GM19328 (cell line): ENCODE data around the gene HRH3.
A peak's percentile ranks its signal among the peaks of the same experiment; 100 is the strongest.

Source experiments
- ATAC-seq: cut with Tn5 transposase; IDR thresholded peaks from one replicate; pipeline ENCODE4 v1.9.1; 2021; ENCODE audit warnings: mild to moderate bottlenecking, moderate library complexity; ENCODE audit not compliant: unreplicated experiment

Gene HRH3

DNA sequence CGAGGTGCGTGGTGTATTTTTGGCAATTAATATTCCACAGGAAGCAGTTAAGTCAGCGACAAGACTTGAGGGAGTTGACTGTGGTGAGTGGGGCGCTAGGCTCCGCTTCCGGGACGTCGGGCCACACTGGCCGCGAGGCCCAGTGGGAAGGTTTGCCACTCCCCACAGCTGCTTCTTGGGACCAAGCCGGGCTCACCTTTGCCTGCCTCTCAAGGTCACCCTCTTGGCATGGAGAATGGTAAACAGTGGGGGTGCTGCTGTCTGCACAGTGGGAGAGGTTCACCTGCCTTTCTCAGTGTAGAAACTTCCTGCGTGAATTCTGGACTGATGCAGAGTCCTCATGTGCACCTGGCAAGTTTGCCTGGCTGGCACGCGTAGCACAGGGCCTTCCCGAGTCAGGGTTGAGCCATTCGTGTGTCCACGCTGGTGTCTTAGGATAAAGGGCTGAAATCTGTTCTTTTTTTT lies 24.6 kb upstream of the HRH3 start:
- no peak for ATAC-seq

DNA sequence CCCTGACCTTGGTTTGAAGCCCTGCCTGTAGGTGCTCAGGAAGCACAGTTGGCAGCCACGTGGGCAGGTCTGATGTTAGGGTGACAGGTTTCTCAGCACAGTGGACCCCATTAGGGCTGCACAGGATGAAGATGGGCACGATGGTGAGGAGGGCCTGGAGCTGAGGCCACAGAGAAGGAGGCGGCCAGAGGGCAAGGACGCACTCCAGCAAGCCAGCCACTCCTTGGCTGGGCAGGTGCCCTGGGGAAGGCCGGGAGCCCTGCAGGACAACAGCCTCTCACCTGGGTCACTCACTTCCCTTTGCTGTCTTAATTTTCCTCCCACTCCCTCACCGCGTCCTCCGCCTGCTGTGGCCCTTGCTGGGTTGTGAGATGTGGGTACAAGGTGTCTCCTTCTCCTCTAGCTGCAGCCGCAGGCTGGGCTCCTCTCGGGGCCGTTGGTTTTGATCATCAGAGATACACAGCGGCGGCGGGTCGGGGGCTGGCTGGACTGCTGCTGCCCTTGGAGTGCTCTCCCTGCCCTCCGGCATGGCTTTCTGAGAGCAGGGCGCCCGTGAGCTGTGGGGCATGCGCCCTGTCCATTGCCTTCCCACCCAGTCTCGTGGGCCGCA lies 23.9 kb upstream of the HRH3 start:
- ATAC-seq = no peak

DNA sequence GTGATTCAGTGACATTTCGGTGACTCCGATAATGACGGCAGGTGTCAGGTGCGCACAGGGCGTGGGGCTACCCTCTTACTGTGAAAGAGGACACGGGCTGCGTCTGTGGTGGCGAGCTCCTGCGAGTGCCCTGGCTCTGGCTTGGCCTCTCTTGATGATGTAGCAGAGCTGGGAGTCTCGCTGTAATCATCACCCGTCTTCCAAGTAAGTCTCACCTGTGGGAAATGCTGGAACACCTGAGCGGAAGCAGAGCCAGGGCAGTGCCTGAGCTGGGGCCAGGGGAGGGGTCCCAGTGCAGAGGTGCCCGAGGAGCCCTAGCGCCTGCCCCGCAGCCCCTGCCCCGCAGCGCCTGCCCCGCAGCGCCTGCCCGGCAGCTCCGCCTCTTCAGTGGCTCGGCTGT lies 23.0 kb upstream of the HRH3 start:
- ATAC-seq = no peak

DNA sequence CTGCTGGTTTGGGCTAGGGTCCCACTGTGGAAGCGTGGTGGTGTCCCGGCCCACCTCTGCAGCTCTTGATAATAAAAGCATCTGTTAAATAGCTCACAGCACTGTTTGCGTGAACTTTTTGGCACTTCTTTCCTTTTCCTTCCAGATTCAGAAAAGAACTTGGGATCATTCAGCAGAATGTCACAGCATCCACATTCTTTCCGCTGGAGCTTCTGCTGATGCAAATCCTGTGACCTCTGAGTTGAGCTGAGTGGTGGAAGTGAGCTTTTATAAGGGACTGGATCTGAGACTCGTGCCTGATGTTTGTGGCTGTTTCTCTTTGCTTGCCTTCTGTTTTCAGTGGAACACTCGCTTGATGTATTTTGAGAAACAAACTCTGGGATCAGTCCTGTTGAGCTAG lies 22.1 kb upstream of the HRH3 start:
- ATAC-seq = no peak

DNA sequence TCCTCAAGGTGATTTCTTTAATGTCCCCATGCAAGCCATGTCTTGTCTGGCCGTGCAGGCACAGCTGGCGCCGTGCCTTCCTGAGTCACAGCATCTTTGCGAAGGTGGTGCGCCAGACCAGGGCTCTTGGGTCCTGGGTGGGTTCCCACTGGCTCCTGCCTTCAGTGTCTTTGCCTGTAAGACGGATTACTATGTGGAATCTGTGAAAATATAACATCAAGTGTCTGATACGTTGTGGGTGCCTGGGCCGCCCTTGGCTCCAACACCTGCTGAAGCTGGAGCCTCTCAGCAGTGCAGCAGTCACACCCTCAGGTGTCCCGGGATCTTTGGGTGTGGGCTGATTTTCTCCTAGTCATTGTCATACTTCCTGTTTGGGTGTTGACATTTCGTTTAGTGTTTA lies 21.4 kb upstream of the HRH3 start:
- no peak for ATAC-seq

- no peak for ATAC-seq
Measured at GRCh38 chr20:62240020-62240685, 20.1 kb upstream of the HRH3 start.

DNA sequence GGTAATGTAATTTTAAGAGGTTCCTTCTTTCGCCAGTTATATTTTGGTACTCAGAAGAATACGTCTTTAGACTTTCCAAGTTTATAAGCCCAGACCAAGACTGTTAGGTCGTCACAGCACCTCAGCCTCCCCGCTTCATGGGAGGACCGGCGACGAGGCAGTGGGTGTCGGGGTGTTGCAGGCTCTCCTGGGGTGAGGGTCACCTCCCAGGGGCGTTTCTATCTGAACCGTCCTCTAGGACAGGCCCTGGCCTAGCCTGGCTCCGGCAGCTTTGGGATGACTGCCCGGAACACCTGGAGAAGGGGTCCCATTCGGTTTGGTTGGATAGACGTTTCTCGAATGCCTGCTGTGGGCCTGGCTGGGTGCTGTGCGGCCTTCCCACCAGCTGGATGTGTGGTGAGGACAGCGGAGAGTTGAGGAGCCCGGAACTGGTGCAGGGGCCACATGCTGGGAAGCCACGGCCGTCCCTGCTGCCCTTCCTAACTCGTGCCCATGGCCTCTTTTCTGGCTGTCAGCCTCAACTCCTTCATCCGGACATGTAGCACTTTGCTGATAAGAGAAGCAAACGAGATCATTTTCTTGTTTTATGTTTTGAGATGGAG lies 19.3 kb upstream of the HRH3 start:
- no peak for ATAC-seq

DNA sequence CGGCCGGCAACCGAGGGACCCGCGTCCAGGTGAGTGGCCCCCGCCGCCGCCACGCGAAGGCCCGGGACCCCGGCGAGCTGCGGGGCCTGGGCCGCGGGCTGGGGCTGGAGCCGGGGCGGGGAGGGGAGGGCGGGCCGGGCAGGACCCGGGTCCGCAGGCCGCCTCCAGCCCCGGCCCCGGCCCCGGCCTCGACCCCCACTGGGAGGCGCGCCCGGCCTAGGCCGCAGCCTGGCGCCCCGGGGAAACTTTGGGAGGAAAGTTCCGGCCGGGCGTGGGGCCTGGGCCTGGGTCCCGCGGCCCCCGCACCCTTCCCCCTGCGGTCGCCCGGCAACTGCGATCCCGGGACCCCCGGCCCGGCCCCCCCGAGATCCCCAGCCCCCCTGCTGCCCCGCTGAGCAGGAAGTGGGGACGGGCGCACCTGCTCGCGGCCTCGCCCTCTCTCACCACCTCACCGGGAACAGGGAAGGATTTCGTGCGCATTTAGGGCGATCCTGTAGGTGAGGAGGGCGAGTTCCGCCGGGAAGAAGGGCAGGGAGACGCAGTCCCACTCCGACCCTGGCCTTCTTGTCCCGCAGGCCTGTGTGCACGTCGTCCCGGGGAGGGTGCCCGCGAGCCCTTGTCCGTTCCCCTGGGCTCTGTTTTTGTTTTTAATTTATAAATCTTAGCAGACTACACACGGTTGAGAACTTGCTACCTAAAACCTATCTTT lies 18.6 kb upstream of the HRH3 start:
- peak; percentile 11 for ATAC-seq

DNA sequence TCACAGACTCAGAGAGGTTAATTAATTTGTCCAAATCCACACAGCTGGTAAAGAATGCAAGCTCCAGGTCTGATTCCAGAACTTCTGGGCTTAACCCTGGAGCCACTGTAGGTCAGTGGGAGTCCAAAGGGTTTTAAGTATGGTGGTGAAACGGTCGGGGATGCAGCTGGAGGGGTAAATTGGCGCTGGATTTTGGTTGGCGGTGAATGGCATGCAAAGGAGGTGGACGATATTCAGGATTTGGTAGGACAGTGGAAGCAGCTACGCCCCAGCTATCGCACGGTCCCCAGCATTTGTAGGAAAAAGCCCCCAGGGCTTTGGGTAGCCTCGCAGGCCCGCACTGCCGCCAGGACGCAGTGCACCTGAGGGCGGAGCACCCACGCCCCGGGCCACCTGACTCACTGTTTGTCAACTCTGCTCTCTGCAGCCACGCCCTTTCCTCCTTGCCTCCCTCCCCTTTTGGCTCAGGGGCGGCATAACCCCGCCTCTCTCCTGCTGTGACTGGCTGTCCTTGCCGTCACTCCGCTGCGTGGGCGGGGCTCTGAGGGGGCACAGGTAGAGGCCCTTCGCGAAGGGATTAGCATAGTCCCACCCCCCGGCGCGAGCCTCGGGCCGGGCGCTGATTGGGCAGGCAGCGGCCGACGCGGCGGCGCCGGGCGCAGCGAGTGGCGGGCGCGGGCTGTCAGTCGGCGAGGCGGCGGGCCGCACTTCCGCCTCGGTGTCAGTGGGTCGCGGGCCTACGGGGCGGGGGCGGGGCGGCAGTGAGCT lies 17.9 kb upstream of the HRH3 start, which contains the start of gene OSBPL2:
Gene OSBPL2, plus strand, starts transcription at position 721 of the 768 bp plus-strand sequence. CDS start 17,664 bp downstream, outside the sequence.
- peak; percentile 99 for ATAC-seq

GRCh38 chr20:62237514-62237800 lies 17.4 kb upstream of the HRH3 start:
- no peak for ATAC-seq

DNA sequence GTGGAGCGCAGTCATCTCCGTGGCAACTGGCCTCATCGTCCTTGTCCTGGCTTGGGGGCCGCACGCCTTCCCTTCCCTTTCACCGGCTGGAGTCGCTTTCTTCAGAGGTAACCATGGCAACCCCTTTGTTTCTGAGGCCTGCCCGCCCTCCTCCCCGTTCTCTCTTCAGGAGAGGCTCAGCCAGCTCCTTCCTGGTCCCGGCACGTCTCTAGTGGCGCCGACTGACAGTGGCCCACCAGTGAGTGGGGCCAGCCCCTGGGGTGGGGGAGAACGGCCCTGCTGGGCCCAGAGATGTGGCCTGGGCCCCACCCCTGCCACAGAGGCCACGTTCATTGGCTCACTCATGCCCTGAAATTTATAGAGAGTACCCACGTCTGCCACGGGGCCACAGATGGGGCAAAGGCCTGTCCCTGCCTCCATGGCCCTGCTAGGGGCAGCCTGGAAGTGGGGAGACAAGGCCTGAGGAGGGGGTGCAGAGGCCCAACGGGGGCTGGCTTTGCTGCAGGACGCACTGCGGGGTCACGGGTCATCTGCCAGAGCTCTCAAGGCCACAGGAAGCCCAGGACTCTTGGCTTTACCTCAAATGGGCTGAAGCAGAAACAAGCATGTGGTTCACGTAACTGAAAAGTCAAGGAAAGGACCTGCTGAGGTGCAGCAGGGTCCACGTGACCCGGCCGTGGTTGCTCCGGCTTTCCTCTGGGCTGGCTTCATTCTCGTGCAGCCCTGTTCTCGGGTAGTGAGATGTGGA lies 16.9 kb upstream of the HRH3 start:
- no peak for ATAC-seq

- ATAC-seq = no peak
Measured at GRCh38 chr20:62236200-62236599, 16.1 kb upstream of the HRH3 start.

DNA sequence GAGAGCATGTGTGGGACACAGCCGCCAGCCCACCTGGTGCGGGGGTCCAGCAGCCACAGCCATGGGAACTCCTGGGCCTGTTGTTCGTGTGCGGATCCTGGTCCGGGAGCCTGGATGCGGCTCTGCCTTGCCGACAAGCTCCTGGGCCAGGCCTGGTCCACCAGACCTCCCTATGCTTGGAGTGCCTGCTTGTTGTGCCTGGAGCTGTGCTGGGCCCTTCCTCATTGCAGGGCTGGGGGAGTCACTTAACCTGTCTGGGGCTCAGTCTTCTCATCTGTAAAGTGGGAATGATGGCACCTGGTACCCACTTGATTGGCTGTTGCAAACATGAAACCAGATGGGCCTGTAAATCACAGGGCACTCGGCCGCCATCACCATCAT lies 15.7 kb upstream of the HRH3 start:
- no peak for ATAC-seq

GRCh38 chr20:62235001-62235776 lies 15.1 kb upstream of the HRH3 start:
- no peak for ATAC-seq

DNA sequence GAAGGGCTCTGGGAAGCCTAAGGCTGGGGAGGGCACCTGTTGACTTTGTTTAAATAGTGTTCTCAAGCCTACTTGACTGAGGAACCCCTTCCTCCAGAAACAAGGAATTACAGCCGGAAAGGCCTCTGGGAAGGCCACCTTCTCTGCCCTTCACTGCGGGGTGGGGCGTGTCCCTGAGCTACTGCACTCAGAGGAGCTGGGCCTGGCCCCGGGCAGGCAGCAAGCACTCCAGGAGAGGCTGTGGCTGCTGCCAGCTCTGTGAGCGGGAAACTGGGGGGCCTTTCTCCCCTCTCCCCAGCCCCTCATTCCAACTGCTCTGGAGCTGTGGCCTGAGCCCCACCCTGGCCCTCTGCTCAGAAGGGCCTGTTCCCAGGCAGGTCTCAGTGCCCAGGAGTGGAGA lies 14.3 kb upstream of the HRH3 start:
- ATAC-seq = no peak

DNA sequence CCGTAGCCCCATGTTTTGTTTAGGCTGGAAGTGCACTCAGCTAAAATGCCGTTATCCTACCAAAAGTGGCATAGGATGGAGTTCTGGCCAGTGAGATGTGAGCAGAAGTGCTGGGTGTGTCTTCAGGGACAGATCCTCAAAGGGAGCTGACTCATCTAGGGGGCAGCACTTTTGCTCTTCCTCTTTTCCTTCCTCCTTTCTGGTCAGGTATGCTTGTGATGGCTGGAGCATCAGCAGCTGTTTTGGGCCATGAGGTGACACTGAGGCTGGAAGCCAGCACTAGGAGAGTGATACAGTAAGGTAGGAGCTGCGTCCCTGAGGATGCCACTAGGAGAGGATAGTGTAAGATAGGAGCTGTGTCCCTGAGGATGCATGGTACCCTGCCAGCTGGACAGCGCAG lies 13.6 kb upstream of the HRH3 start:
- ATAC-seq = no peak

DNA sequence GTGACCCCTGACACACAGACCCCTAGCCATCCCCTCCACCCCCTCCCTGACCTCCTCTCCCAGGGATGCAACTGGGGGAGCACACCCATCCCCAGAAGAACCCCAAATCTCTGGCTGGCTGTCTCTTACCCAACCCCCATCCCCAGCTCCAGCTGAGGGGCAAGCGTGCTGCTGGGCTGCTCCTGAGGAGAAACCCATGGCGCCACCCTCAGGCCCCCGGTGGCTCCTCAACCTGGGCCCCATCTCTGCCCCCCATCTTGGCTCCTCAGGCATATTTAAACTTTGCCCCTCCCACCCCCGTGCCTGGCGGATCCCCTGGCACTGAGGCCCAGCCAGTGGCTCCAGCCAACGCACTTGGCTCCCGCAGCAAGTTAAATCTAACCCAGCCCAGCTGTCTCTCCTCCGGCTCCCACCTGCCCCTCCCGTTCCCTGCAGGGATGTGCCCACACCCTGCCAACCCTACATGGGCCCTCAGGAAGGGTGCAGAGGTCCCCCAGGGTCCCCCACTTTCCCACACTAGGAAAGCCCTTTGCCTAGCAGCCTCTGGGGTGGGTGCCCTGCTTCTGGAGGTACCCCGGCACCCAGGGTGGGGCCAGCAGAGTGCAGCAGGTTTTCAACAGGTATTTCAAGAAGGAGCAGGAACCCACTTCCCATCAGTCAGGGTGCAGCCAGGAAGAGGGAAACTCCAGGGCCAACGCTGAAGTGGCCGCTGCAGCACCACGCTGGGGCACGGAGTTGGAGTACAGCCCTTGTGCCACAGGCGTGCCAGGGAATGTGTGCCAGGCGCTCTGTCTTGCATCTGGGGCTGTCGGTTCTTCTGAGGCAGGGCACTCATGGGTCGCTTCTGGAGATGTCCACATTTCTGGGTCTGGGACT lies 12.9 kb upstream of the HRH3 start:
- no peak for ATAC-seq

DNA sequence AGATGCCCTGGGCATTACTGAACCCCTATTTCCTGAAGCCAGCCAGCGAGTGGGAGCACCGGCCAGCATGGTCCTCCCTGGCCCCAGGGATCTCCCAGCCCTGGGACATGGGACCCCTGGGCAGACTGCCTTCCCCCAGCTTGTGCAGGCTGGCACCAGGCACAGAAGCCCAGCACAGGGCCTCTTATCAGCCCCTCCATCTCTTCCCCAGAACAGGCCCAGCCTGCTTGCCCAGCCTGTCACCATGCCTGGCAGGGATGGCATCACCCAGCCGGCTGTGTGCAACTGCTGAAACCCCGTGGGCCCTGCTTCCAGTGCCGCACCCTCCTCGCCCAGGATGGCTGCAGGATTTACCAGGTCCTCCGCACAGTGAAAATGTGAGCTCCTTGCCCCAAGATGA lies 12.1 kb upstream of the HRH3 start:
- no peak for ATAC-seq

- ATAC-seq = no peak
Measured at GRCh38 chr20:62231292-62231691, 11.2 kb upstream of the HRH3 start.
